PFSK-1 (cell line): Measurements from ENCODE around the gene SEC23IP.

Experiments
- FOXP2 ChIP-seq: optimal IDR thresholded peaks from 2 replicates; pipeline ENCODE3; 2011; ENCODE audit warnings: borderline replicate concordance, control low read depth, inconsistent platforms; ENCODE audit not compliant: insufficient read depth; ENCODE audit errors: extremely low read length, extremely low read depth
- POLR2AphosphoS5 ChIP-seq: IDR thresholded peaks from 2 replicates; pipeline ENCODE4 v1.6.1; 2012; ENCODE audit warnings: low read depth, mild to moderate bottlenecking, control low read depth, low read length, moderate library complexity
- SIN3A ChIP-seq: IDR thresholded peaks from 2 replicates; pipeline ENCODE4 v1.6.1; 2012; ENCODE audit warnings: mild to moderate bottlenecking, low read length, moderate library complexity, borderline replicate concordance; ENCODE audit not compliant: insufficient read depth
- TAF1 ChIP-seq: IDR thresholded peaks from 2 replicates; pipeline ENCODE4 v1.6.1; 2012; ENCODE audit warnings: low read length, control low read depth, borderline replicate concordance; ENCODE audit not compliant: insufficient read depth
- TF ChIP-seq, protein P1 (sequence below), 2 experiments: IDR thresholded peaks; 2 replicates each; pipeline versions ENCODE4 v1.6.1 to v1.8.0; 2011 to 2012; ENCODE audit warnings: low read depth in 2 of 2, low read length in 2 of 2, control low read depth in 1 of 2, inconsistent platforms in 1 of 2, mild to moderate bottlenecking in 1 of 2, moderate library complexity in 1 of 2; ENCODE audit not compliant: insufficient read depth in 1 of 2

The SEC23IP gene

GRCh38 chr10:119898577-119898976 is 6.0 kb downstream of the SEC23IP start:
- TF ChIP-seq, protein P1, sequence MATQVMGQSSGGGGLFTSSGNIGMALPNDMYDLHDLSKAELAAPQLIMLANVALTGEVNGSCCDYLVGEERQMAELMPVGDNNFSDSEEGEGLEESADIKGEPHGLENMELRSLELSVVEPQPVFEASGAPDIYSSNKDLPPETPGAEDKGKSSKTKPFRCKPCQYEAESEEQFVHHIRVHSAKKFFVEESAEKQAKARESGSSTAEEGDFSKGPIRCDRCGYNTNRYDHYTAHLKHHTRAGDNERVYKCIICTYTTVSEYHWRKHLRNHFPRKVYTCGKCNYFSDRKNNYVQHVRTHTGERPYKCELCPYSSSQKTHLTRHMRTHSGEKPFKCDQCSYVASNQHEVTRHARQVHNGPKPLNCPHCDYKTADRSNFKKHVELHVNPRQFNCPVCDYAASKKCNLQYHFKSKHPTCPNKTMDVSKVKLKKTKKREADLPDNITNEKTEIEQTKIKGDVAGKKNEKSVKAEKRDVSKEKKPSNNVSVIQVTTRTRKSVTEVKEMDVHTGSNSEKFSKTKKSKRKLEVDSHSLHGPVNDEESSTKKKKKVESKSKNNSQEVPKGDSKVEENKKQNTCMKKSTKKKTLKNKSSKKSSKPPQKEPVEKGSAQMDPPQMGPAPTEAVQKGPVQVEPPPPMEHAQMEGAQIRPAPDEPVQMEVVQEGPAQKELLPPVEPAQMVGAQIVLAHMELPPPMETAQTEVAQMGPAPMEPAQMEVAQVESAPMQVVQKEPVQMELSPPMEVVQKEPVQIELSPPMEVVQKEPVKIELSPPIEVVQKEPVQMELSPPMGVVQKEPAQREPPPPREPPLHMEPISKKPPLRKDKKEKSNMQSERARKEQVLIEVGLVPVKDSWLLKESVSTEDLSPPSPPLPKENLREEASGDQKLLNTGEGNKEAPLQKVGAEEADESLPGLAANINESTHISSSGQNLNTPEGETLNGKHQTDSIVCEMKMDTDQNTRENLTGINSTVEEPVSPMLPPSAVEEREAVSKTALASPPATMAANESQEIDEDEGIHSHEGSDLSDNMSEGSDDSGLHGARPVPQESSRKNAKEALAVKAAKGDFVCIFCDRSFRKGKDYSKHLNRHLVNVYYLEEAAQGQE (IDR thresholded peaks at IDR 0.05; ENCODE audit: insufficient read depth in 1 of 2, low read depth in 2 of 2, low read length in 2 of 2) = no peak
- TF ChIP-seq POLR2AphosphoS5 = no peak
- no peak for TF ChIP-seq FOXP2
- TF ChIP-seq TAF1 = no peak
- no peak for TF ChIP-seq SIN3A

GRCh38 chr10:119903946-119904666 is 11.6 kb downstream of the SEC23IP start:
- no peak for TF ChIP-seq POLR2AphosphoS5
- TF ChIP-seq, protein P1 (IDR thresholded peaks at IDR 0.05; ENCODE audit: insufficient read depth in 1 of 2, low read depth in 2 of 2, low read length in 2 of 2) = no peak
- no peak for TF ChIP-seq FOXP2
- TF ChIP-seq SIN3A = no peak
- no peak for TF ChIP-seq TAF1

- no peak for TF ChIP-seq SIN3A
- no peak for TF ChIP-seq TAF1
- TF ChIP-seq POLR2AphosphoS5 = no peak
- TF ChIP-seq, protein P1 (IDR thresholded peaks at IDR 0.05; ENCODE audit: insufficient read depth in 1 of 2, low read depth in 2 of 2, low read length in 2 of 2) = no peak
- no peak for TF ChIP-seq FOXP2
Observed at GRCh38 chr10:119908166-119908565, 15.6 kb downstream of the SEC23IP start.

DNA sequence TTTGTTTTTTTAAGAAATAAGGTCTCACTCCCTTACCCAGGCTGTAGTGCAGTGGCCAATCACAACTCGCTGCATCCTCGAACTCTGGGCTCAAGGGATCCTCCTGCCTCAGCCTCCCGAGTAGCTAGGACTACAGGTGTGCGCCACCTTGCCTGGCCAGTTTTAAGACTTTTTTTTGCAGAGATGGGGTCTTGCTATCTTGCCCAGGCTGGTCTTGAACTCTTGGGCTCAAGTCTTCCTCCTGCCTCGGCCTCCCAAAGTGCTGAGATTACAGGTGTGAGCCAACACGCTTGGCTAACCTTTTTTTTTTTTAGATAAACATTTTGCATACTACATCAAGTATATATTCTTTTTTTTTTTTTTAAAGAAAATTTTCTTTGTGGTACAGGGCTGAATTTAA is 18.2 kb downstream of the SEC23IP start:
- no peak for TF ChIP-seq SIN3A

DNA sequence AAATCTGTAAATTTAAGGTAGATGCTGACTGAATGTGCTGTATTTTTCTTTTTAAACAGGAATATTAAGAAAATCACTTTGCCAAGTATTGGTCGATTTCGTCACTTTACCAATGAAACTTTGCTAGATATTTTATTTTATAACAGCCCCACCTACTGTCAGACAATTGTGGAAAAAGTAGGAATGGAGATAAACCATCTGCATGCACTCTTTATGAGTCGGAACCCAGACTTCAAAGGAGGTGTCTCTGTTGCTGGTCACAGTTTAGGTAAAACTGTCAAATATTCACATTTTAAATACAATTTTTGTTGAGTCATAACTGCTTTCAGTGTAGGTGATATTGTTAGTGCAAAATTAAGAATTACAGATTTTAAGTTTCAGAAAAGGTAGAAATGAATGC is 25.2 kb downstream of the SEC23IP start:
- TF ChIP-seq FOXP2 (no peak), TAF1 (no peak), SIN3A (no peak)

- TF ChIP-seq POLR2AphosphoS5 (no peak), SIN3A (no peak), FOXP2 (no peak), TAF1 (no peak)
- TF ChIP-seq, protein P1 (IDR thresholded peaks at IDR 0.05; ENCODE audit: insufficient read depth in 1 of 2, low read depth in 2 of 2, low read length in 2 of 2) = no peak
Observed at GRCh38 chr10:119919271-119919670, 26.7 kb downstream of the SEC23IP start.
